ENCODE measurements around the gene SCAMP5. TPM values are rescaled to one million over a fixed set of nuclear protein-coding genes. Genes with fewer than 3 reads are reported as not detected.

Gene SCAMP5
- total and polyA plus RNA-seq, 2 of the 13 experiments (the other 11 are each of a cell fraction or from before 2014, with no cell fraction given) = 34.3 to 49.0 TPM

DNA sequence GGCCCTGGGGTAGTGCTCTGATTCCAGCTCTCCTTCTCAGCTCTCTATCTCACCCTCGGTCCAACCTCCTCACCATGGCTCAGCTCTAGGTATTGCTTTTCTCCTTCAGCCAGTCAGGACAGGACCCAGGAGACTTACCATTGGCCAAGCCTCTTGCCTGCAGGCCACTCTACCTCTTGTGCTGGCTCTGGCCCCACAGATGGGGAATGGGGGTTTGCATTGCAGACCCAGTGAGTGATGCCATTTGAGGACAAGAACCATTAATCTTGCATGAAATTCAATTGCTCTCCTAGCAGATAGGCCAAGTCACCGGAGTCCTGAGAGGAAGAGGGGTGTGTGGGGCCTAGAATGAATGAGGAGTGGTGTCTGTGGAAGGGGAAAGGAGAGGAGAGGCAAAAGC, 32.7 kb upstream of the SCAMP5 start (continued):
- TF ChIP-seq ELK4 (CRISPR knock-in tag; IDR thresholded peaks at IDR 0.05; ENCODE audit: borderline replicate concordance) = no peak

- Histone ChIP-seq H3K79me2 (ENCODE audit: insufficient read depth, low read length) (no peaks in the 10 kb centered on the region), H3K27me3 (ENCODE audit: control insufficient read depth in 1 of 2, insufficient read depth in 2 of 2, low read length in 2 of 2) (peaks cover 5 to 44% of the 10 kb centered on the region in 2 experiments; a peak in 4 of 5 replicates), H4K20me1 (ENCODE audit: insufficient read depth, low read length) (no peaks in the 10 kb centered on the region), H3K4me1 (ENCODE audit: insufficient read depth, low read length) (peaks cover 19% of the 10 kb centered on the region), H3K4me3 (replicated peaks in 1 of 3; ENCODE audit: insufficient read depth in 1 of 3, low read depth in 2 of 3, low read length in 3 of 3) (no peak overlapping the region), H2AFZ (ENCODE audit: low read length) (no peak overlapping the region), H3K9me3 (ENCODE audit: low read length) (no peaks in the 10 kb centered on the region), H3K36me3 (replicated peaks in 1 of 2; ENCODE audit: control insufficient read depth in 1 of 2, insufficient read depth in 2 of 2, low read length in 2 of 2) (no peaks in the 10 kb centered on the region), H3K27ac (ENCODE audit: extremely low read length, insufficient read depth, low read length) (no peak overlapping the region), H3K4me2 (ENCODE audit: low read depth, low read length) (no peak overlapping the region), H3K9ac (ENCODE audit: insufficient read depth, low read depth, low read length) (no peak overlapping the region)
- in situ Hi-C loops (cut with HindIII; ENCODE audit: extremely low pct_ligation_motif_present, low pct_unique_long_range_greater_than_20kb) (no loop called here), intact Hi-C loops (cut with micrococcal nuclease; ENCODE audit: unreplicated experiment) (no loop called here)
- 22% methylated on average over 4 of the region's 4 CpGs for WGBS (ENCODE audit: low lambda C conversion rate)
- no peak for FAIRE-seq
- ATAC-seq = no peak
- BruUV-seq (replicated peaks) = no TSS peak
- CTCF ChIA-PET (ENCODE audit: low intra/inter-chr PET ratio, low total read pairs) = no interaction called here
- POLR2A ChIA-PET = no interaction called here
- no peak for DNase-seq (ENCODE audit: low spot score)
- TF ChIP-seq ZNF574 (CRISPR knock-in tag; IDR thresholded peaks at IDR 0.05) = no peak
- TF ChIP-seq MXI1 (IDR thresholded peaks at IDR 0.05; ENCODE audit: borderline replicate concordance, low read depth, low read length) = no peak
- TF ChIP-seq ZNF337 (CRISPR knock-in tag; IDR thresholded peaks at IDR 0.05; ENCODE audit: borderline replicate concordance, low read depth) = no peak
- TF ChIP-seq, protein P1, sequence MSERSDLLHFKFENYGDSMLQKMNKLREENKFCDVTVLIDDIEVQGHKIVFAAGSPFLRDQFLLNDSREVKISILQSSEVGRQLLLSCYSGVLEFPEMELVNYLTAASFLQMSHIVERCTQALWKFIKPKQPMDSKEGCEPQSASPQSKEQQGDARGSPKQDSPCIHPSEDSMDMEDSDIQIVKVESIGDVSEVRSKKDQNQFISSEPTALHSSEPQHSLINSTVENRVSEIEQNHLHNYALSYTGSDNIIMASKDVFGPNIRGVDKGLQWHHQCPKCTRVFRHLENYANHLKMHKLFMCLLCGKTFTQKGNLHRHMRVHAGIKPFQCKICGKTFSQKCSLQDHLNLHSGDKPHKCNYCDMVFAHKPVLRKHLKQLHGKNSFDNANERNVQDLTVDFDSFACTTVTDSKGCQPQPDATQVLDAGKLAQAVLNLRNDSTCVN (CRISPR knock-in tag; IDR thresholded peaks at IDR 0.05; ENCODE audit: borderline replicate concordance) = no peak
- no peak for TF ChIP-seq ZNF83 (CRISPR knock-in tag; IDR thresholded peaks at IDR 0.05; ENCODE audit: borderline replicate concordance)
- TF ChIP-seq THAP7 (CRISPR knock-in tag; IDR thresholded peaks at IDR 0.05) = no peak
- TF ChIP-seq KDM6A (CRISPR knock-in tag; IDR thresholded peaks at IDR 0.05; ENCODE audit: low read depth) = no peak
- no peak for TF ChIP-seq NFKB2 (CRISPR knock-in tag; IDR thresholded peaks at IDR 0.05; ENCODE audit: borderline replicate concordance)
- TF ChIP-seq ZNF512B (CRISPR knock-in tag; IDR thresholded peaks at IDR 0.05; ENCODE audit: borderline replicate concordance) = no peak
- TF ChIP-seq, protein P2, sequence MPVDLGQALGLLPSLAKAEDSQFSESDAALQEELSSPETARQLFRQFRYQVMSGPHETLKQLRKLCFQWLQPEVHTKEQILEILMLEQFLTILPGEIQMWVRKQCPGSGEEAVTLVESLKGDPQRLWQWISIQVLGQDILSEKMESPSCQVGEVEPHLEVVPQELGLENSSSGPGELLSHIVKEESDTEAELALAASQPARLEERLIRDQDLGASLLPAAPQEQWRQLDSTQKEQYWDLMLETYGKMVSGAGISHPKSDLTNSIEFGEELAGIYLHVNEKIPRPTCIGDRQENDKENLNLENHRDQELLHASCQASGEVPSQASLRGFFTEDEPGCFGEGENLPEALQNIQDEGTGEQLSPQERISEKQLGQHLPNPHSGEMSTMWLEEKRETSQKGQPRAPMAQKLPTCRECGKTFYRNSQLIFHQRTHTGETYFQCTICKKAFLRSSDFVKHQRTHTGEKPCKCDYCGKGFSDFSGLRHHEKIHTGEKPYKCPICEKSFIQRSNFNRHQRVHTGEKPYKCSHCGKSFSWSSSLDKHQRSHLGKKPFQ (CRISPR knock-in tag; IDR thresholded peaks at IDR 0.05; ENCODE audit: insufficient replicate concordance) = no peak
These were observed 32.1 kb upstream of the SCAMP5 start for GRCh38 chr15:74963213-74963612.

Data from HepG2 (cell line).